HepG2 (cell line): Measurements from ENCODE around the gene TUBB4A. TPM values are rescaled to one million over a fixed set of nuclear protein-coding genes. Genes with fewer than 3 reads are reported as not detected.

Experiments used
- ATAC-seq: fragments of 200-7000 bp; cut with Tn5 transposase; 3 replicates; pipeline ENCODE4 v1.9.1; 2020; ENCODE audit warnings: mild to moderate bottlenecking, moderate library complexity
- BruUV-seq: library from RNA; stranded (reverse); fragments of 400-500 nt; replicated peaks from 2 replicates; lab custom pipeline; 2021; lab: Mats Ljungman, UMichigan
- CTCF ChIA-PET: fragments of 300-600 bp; formaldehyde crosslinking; extraction: SDS; loops from one replicate; lab custom pipeline; 2021; ENCODE audit warnings: low total read pairs, inconsistent platforms, low intra/inter-chr PET ratio; lab: Yijun Ruan, JAX
- POLR2A ChIA-PET: fragments of 350-600 bp; sonication (Branson Sonifier 250); formaldehyde crosslinking; loops from one replicate; lab custom pipeline; 2020; ENCODE audit warnings: antibody characterized with exemption, inconsistent platforms; lab: Yijun Ruan, JAX
- DNase-seq: peaks from one replicate; pipeline ENCODE4 v3.0.0-alpha.2; 2015; ENCODE audit warnings: low spot score
- FAIRE-seq: peaks from 3 replicates; lab custom pipeline; 2011; peaks lifted over from hg19 to GRCh38; lab: Jason Lieb, UNC
- H2AFZ ChIP-seq: one replicate; pipeline ENCODE4 v1.6.1; 2011; ENCODE audit warnings: low read length, inconsistent platforms
- H3K27ac ChIP-seq: fragments of 300-600 bp; 3 replicates; pipeline ENCODE4 v1.8.0; 2011; ENCODE audit warnings: mixed run types, mild to moderate bottlenecking, mixed read lengths, low read length, inconsistent platforms; ENCODE audit not compliant: insufficient read depth; ENCODE audit errors: extremely low read length
- H3K27me3 ChIP-seq, 2 experiments: fragments of 200-600 bp in 1 of 2; 2 replicates in 1 of 2; 3 replicates in 1 of 2; pipeline versions ENCODE4 v1.6.0 to v1.8.0; 2011; ENCODE audit warnings: low read length in 2 of 2, mild to moderate bottlenecking in 2 of 2, moderate library complexity in 2 of 2, inconsistent platforms in 1 of 2; ENCODE audit not compliant: insufficient read depth in 2 of 2, control insufficient read depth in 1 of 2
- H3K36me3 ChIP-seq, 2 experiments: fragments of 200-600 bp in 1 of 2; replicated peaks in 1 of 2; 2 replicates in 1 of 2; 3 replicates in 1 of 2; pipeline versions ENCODE4 v1.5.1 to v1.8.0; 2011; ENCODE audit warnings: low read length in 2 of 2, inconsistent platforms in 1 of 2; ENCODE audit not compliant: insufficient read depth in 2 of 2, control insufficient read depth in 1 of 2
- H3K4me1 ChIP-seq: 2 replicates; pipeline ENCODE4 v1.5.1; 2012; ENCODE audit warnings: low read length, inconsistent platforms; ENCODE audit not compliant: insufficient read depth
- H3K4me2 ChIP-seq: 2 replicates; pipeline ENCODE4 v1.6.0; 2011; ENCODE audit warnings: low read depth, low read length, inconsistent platforms
- H3K4me3 ChIP-seq, 3 experiments: fragments of 200-600 bp in 1 of 3; sonication (generic), shearing (Covaris generic) in 1 of 3; replicated peaks in 1 of 3; 2 replicates each; pipeline ENCODE4 v1.5.1; 2011 to 2016; ENCODE audit warnings: low read length in 3 of 3, inconsistent platforms in 2 of 3, low read depth in 2 of 3, mild to moderate bottlenecking in 2 of 3, control low read depth in 1 of 3, mixed read lengths in 1 of 3; ENCODE audit not compliant: insufficient read depth in 1 of 3
- H3K79me2 ChIP-seq: one replicate; pipeline ENCODE4 v1.6.1; 2011; ENCODE audit warnings: low read length, inconsistent platforms; ENCODE audit not compliant: insufficient read depth
- H3K9ac ChIP-seq: 2 replicates; pipeline ENCODE4 v1.6.0; 2011; ENCODE audit warnings: mild to moderate bottlenecking, low read depth, low read length, inconsistent platforms; ENCODE audit not compliant: insufficient read depth
- H3K9me3 ChIP-seq: 2 replicates; pipeline ENCODE4 v1.5.1; 2012; ENCODE audit warnings: mild to moderate bottlenecking, low read length
- H4K20me1 ChIP-seq: 2 replicates; pipeline ENCODE4 v1.6.0; 2011; ENCODE audit warnings: inconsistent platforms, mild to moderate bottlenecking, low read length, moderate library complexity; ENCODE audit not compliant: insufficient read depth
- ATF7-NPFF ChIP-seq: sonication (generic); formaldehyde crosslinking; IDR thresholded peaks from 2 replicates; pipeline ENCODE4 v1.8.1; 2023; ENCODE audit warnings: mild to moderate bottlenecking, low read depth, missing genetic modification reagents, moderate library complexity
- CBX5 ChIP-seq: sonication (generic); formaldehyde crosslinking; IDR thresholded peaks from 2 replicates; pipeline ENCODE4 v1.4.0; 2020; ENCODE audit warnings: missing genetic modification reagents, borderline replicate concordance
- NR2F1 ChIP-seq, 2 experiments: fragments of 450-650 bp in 1 of 2; formaldehyde crosslinking in 1 of 2; IDR thresholded peaks; 2 replicates each; pipeline versions ENCODE4 v1.5.0 to v1.6.1; 2016 to 2020; ENCODE audit warnings: mild to moderate bottlenecking in 1 of 2, missing compliant biosample characterization in 1 of 2, missing genetic modification reagents in 1 of 2, moderate library complexity in 1 of 2
- PHF5A ChIP-seq: IDR thresholded peaks from one replicate; pipeline ENCODE4 v1.6.1; 2018; ENCODE audit warnings: low read depth, missing genetic modification reagents; ENCODE audit not compliant: unreplicated experiment
- ZBTB38 ChIP-seq: sonication (generic); formaldehyde crosslinking; IDR thresholded peaks from 2 replicates; pipeline ENCODE4 v1.5.1; 2020; ENCODE audit warnings: mild to moderate bottlenecking, missing genetic modification reagents
- ZNF12 ChIP-seq: sonication (generic); formaldehyde crosslinking; IDR thresholded peaks from 2 replicates; pipeline ENCODE4 v1.5.0; 2020; ENCODE audit warnings: missing genetic modification reagents
- ZNF619 ChIP-seq: sonication (generic); formaldehyde crosslinking; IDR thresholded peaks from 2 replicates; pipeline ENCODE4 v1.4.0; 2020; ENCODE audit warnings: mild to moderate bottlenecking, missing genetic modification reagents
- ZNF768 ChIP-seq: sonication (generic); formaldehyde crosslinking; IDR thresholded peaks from 2 replicates; pipeline ENCODE4 v1.4.0; 2020; ENCODE audit warnings: missing genetic modification reagents
- ZZZ3 ChIP-seq: sonication (generic); formaldehyde crosslinking; IDR thresholded peaks from 2 replicates; pipeline ENCODE4 v1.4.0; 2020; ENCODE audit warnings: missing genetic modification reagents, mild to moderate bottlenecking, borderline replicate concordance
- WGBS: methylation state at CpG from one replicate; pipeline ENCODE4 v1.1.6; 2017; ENCODE audit warnings: low lambda C conversion rate; 5-methylcytosine and 5-hydroxymethylcytosine counted together
- in situ Hi-C: cut with HindIII; loops from 2 replicates; pipeline ENCODE4 v1.10.0; 2017; ENCODE audit warnings: low pct_unique_long_range_greater_than_20kb; ENCODE audit not compliant: extremely low pct_ligation_motif_present
- intact Hi-C: fragments of 100-400 bp; cut with micrococcal nuclease; formaldehyde crosslinking; loops from one replicate; pipeline ENCODE4 v1.10.0; 2022; ENCODE audit not compliant: unreplicated experiment
- polyA plus RNA-seq, 8 experiments: library from polyadenylated mRNA; depleted of rRNA in 3 of 8; stranded (reverse) in 7 of 8; unstranded in 1 of 8; fragments of >200 nt; fragmentation: Illumina TruSeq in 4 of 8; extraction: Trizol in 4 of 8; gene quantifications; 2 replicates each; pipeline versions ENCODE4 v1.2.1 to v1.2.3, GENCODE V29; 2011 to 2016; ENCODE audit warnings: low read depth in 4 of 8, missing spikeins in 1 of 8, mixed read lengths in 1 of 8; ENCODE audit not compliant: insufficient read depth in 1 of 8
- total RNA-seq, 5 experiments: library from RNA; depleted of rRNA; stranded (reverse); fragments of >200 nt; fragmentation: Illumina TruSeq; extraction: Trizol; gene quantifications; 2 replicates each; pipeline ENCODE4 v1.2.3, GENCODE V29; 2016; ENCODE audit warnings: low read depth in 1 of 5
- TF ChIP-seq, protein P1 (sequence below): sonication (generic); formaldehyde crosslinking; IDR thresholded peaks from 2 replicates; pipeline ENCODE4 v1.9.0; 2021; ENCODE audit warnings: missing genetic modification reagents, mild to moderate bottlenecking, borderline replicate concordance
- TF ChIP-seq, protein P2 (sequence below): sonication (generic); formaldehyde crosslinking; IDR thresholded peaks from 2 replicates; pipeline ENCODE4 v1.9.0; 2022; ENCODE audit warnings: missing genetic modification reagents, mild to moderate bottlenecking, borderline replicate concordance
- TF ChIP-seq, protein P3 (sequence below): conservative IDR thresholded peaks from 2 replicates; pipeline ENCODE4 v1.6.1; 2018; ENCODE audit warnings: missing genetic modification reagents

The TUBB4A gene
- total and polyA plus RNA-seq, 2 of the 13 experiments (the other 11 are each of a cell fraction or from before 2014, with no cell fraction given) = not detected

DNA sequence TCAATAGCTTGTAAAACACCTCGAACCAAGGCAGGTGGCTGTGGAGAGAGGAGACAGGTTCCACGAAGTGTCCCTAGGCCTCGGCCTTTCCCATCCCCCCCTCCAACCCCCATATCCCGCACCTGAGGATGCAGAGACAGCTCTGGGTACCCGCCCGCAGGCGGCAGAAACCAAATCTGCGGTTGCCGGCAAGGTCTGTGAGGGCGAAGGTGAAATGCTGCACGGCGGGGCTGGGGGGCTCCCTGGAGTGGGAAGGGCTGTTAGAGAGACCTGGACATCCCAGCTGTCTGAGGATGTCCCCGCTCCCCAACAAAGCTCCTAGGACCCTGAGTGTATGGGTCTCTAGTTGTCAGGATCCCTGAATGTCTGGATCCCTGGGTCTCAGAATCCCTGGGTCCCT, 23.3 kb downstream of the TUBB4A start:
- intact Hi-C loops (no loop called here), in situ Hi-C loops (no loop called here)
- Histone ChIP-seq H3K4me3 (no peak overlapping the region), H3K4me2 (no peak overlapping the region), H3K4me1 (peaks cover 31% of the 10 kb centered on the region), H3K36me3 (no peaks in the 10 kb centered on the region), H3K79me2 (no peaks in the 10 kb centered on the region), H2AFZ (no peak overlapping the region), H3K9me3 (no peaks in the 10 kb centered on the region), H3K27ac (no peak overlapping the region), H3K9ac (no peak overlapping the region), H4K20me1 (no peaks in the 10 kb centered on the region), H3K27me3 (peaks cover 2 to 16% of the 10 kb centered on the region in 2 experiments; a peak in 3 of 5 replicates)
- WGBS = 33% methylated on average over 9 of the region's 13 CpGs
- BruUV-seq = no TSS peak
- CTCF ChIA-PET = no interaction called here
- no peak for TF ChIP-seq NR2F1 (CRISPR knock-in tag; IDR thresholded peaks at IDR 0.05)
- FAIRE-seq = no peak
- DNase-seq = no peak
- no peak for ATAC-seq
- POLR2A ChIA-PET = interaction anchor here (0.6 kb wide), 1 partner anchor 281 kb away, joined by 3 read pairs; no protein-coding TSS in a partner anchor

DNA sequence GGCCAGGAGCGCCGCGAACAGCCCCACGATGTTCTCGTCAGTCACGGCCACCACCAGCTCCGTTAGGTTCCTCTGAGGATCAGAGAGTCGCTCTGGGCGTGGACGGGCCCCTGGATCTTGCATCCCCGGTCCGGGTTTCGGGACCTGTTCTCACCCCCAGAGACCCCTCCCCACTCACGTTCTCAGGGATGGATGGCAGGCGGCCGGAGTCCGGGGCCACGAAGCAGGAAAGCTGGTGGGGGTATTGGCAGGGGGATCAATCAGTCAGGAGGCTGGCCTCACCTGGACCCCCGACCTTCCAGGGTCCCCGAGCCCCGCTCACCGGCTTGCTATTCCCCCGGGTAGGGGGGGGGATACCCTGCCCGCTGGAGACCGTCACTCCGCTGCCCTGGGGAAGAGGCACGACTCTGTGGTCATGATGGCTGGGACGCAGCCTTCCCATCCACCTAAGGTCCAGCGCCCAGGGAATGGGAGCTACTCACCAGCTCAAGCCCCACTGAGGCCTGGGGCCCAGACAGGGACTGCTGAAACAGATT, 25.1 kb downstream of the TUBB4A start:
- FAIRE-seq (no peak), ATAC-seq (no peak), DNase-seq (no peak)
- 58% methylated on average over 12 of the region's 29 CpGs for WGBS
- POLR2A ChIA-PET = interaction anchor here (0.9 to 1.4 kb wide), 5 partner anchors 12 to 592 kb away, joined by 3 to 13 read pairs (median 4); partner anchors contain the start of genes ALKBH7, CRB3 and SLC25A23
- H3K9me3 ChIP-seq = no peaks in the 10 kb centered on the region
- no TSS peak for BruUV-seq
- H3K79me2 ChIP-seq = no peaks in the 10 kb centered on the region
- H3K9ac ChIP-seq = peak overlapping the region; percentile 30; the same call in 1 of the 2 replicates
- H3K27ac ChIP-seq = no peak overlapping the region
- intact Hi-C loops = no loop called here
- peak overlapping the region; percentile 66 for H3K4me2 ChIP-seq
- CTCF ChIA-PET = no interaction called here
- H2AFZ ChIP-seq = no peak overlapping the region
- in situ Hi-C loops = no loop called here
- H4K20me1 ChIP-seq = no peaks in the 10 kb centered on the region
- H3K36me3 ChIP-seq = no peaks in the 10 kb centered on the region
- peak overlapping the region in 2 of 3 experiments; percentile 41 to 53; a peak in 3 of 6 replicates for H3K4me3 ChIP-seq
- peaks cover 2 to 16% of the 10 kb centered on the region in 2 experiments; a peak in 3 of 5 replicates for H3K27me3 ChIP-seq
- peaks cover 28% of the 10 kb centered on the region for H3K4me1 ChIP-seq
- TF ChIP-seq, protein P1, sequence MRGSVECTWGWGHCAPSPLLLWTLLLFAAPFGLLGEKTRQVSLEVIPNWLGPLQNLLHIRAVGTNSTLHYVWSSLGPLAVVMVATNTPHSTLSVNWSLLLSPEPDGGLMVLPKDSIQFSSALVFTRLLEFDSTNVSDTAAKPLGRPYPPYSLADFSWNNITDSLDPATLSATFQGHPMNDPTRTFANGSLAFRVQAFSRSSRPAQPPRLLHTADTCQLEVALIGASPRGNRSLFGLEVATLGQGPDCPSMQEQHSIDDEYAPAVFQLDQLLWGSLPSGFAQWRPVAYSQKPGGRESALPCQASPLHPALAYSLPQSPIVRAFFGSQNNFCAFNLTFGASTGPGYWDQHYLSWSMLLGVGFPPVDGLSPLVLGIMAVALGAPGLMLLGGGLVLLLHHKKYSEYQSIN (CRISPR knock-in tag) = no peak
- TF ChIP-seq ZNF768 = no peak
- TF ChIP-seq, protein P2, sequence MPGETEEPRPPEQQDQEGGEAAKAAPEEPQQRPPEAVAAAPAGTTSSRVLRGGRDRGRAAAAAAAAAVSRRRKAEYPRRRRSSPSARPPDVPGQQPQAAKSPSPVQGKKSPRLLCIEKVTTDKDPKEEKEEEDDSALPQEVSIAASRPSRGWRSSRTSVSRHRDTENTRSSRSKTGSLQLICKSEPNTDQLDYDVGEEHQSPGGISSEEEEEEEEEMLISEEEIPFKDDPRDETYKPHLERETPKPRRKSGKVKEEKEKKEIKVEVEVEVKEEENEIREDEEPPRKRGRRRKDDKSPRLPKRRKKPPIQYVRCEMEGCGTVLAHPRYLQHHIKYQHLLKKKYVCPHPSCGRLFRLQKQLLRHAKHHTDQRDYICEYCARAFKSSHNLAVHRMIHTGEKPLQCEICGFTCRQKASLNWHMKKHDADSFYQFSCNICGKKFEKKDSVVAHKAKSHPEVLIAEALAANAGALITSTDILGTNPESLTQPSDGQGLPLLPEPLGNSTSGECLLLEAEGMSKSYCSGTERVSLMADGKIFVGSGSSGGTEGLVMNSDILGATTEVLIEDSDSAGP = peak; percentile 6; the same call in 1 of the 2 replicates
- TF ChIP-seq CBX5 (CRISPR knock-in tag) = no peak
- no peak for TF ChIP-seq ZNF619 (CRISPR knock-in tag)
- TF ChIP-seq, protein P3, sequence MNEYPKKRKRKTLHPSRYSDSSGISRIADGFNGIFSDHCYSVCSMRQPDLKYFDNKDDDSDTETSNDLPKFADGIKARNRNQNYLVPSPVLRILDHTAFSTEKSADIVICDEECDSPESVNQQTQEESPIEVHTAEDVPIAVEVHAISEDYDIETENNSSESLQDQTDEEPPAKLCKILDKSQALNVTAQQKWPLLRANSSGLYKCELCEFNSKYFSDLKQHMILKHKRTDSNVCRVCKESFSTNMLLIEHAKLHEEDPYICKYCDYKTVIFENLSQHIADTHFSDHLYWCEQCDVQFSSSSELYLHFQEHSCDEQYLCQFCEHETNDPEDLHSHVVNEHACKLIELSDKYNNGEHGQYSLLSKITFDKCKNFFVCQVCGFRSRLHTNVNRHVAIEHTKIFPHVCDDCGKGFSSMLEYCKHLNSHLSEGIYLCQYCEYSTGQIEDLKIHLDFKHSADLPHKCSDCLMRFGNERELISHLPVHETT (CRISPR knock-in tag) = no peak
- TF ChIP-seq ZNF12 (CRISPR knock-in tag) = no peak
- TF ChIP-seq PHF5A (CRISPR knock-in tag) = no peak
- TF ChIP-seq ZZZ3 (CRISPR knock-in tag) = no peak
- TF ChIP-seq ZBTB38 (CRISPR knock-in tag) = 0 out of 2 replicates have a peak, but pooled peaks have one; percentile 17
- TF ChIP-seq ATF7-NPFF = no peak
